Panc1 (cell line): ENCODE measurements around the gene EID2B.

Experiments
- CTCF ChIP-seq: fragments of 450-650 bp; IDR thresholded peaks from 2 replicates; pipeline ENCODE4 v1.5.1; 2017; ENCODE audit warnings: mild to moderate bottlenecking
- POLR2AphosphoS5 ChIP-seq: IDR thresholded peaks from 2 replicates; pipeline ENCODE4 v1.6.1; 2012; ENCODE audit warnings: mild to moderate bottlenecking, low read depth, low read length, moderate library complexity
- REST ChIP-seq, 2 experiments: IDR thresholded peaks; 2 replicates each; pipeline ENCODE4 v1.6.1; 2011 to 2012; ENCODE audit warnings: low read depth in 2 of 2, control low read depth in 1 of 2, low read length in 1 of 2, mild to moderate bottlenecking in 1 of 2, moderate library complexity in 1 of 2; ENCODE audit not compliant: insufficient read depth in 1 of 2
- TCF7L2 ChIP-seq: IDR thresholded peaks from 2 replicates; pipeline ENCODE4 v1.6.1; 2011; ENCODE audit warnings: mild to moderate bottlenecking, low read depth, low read length, inconsistent platforms

- TF ChIP-seq CTCF (no peak), POLR2AphosphoS5 (no peak), REST (IDR thresholded peaks at IDR 0.05; ENCODE audit: insufficient read depth in 1 of 2, low read depth in 2 of 2, low read length in 1 of 2) (no peak), TCF7L2 (no peak)
Measured at GRCh38 chr19:39492788-39493187, 39.9 kb downstream of the EID2B start.
